AG09309 (cell line): ENCODE results near the gene OBSCN.

Source experiments
- DNase-seq: peaks from one replicate; pipeline ENCODE4 v3.0.0-alpha.2; 2010; ENCODE audit warnings: low read depth
- H3K4me3 ChIP-seq: 2 replicates; pipeline ENCODE4 v1.5.1; 2011; ENCODE audit warnings: mild to moderate bottlenecking, low read depth, low read length, moderate library complexity; ENCODE audit not compliant: control insufficient read depth
- TF ChIP-seq, protein P1 (sequence below): IDR thresholded peaks from 2 replicates; pipeline ENCODE4 v1.5.1; 2011; ENCODE audit warnings: mild to moderate bottlenecking, low read depth, low read length, inconsistent platforms; ENCODE audit not compliant: insufficient read depth, control insufficient read depth; ENCODE audit errors: missing control alignments

Gene OBSCN

DNA sequence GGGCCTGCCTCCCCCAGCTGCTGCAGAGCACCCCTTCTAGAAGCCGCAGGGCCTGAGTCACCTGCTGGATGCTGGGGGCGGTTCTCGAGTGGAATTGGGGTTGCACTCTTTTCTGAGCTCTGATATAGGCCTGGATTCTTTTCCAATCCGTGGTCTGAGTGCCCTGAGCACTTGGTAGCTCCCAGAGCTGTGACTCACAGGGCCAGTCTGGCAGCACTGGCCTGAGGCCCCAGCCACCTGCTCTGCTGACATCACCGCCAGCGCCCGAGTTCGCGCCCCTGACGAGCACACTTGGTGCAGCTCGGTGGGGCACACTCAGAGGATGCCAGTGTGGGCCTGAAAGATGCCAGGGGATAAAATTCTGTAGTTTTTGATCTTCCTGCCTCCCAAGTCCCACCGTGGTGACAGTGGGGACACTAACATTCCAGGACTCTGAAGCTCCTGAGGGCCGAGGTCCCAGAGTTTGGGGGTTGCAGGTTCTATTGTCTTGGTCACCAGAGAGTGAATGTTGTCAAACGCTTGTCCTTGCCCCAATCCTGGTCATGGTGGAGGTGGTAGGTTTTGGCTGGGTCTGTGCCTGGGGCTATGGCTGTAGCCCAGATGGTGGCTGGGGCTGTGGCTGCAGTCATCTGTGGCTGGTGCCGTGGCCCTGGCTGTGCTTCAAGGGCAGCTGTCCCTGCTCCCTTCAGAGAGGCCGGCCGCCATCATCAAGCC, 74.6 kb downstream of the OBSCN start:
- TF ChIP-seq, protein P1, sequence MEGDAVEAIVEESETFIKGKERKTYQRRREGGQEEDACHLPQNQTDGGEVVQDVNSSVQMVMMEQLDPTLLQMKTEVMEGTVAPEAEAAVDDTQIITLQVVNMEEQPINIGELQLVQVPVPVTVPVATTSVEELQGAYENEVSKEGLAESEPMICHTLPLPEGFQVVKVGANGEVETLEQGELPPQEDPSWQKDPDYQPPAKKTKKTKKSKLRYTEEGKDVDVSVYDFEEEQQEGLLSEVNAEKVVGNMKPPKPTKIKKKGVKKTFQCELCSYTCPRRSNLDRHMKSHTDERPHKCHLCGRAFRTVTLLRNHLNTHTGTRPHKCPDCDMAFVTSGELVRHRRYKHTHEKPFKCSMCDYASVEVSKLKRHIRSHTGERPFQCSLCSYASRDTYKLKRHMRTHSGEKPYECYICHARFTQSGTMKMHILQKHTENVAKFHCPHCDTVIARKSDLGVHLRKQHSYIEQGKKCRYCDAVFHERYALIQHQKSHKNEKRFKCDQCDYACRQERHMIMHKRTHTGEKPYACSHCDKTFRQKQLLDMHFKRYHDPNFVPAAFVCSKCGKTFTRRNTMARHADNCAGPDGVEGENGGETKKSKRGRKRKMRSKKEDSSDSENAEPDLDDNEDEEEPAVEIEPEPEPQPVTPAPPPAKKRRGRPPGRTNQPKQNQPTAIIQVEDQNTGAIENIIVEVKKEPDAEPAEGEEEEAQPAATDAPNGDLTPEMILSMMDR = no peak

DNA sequence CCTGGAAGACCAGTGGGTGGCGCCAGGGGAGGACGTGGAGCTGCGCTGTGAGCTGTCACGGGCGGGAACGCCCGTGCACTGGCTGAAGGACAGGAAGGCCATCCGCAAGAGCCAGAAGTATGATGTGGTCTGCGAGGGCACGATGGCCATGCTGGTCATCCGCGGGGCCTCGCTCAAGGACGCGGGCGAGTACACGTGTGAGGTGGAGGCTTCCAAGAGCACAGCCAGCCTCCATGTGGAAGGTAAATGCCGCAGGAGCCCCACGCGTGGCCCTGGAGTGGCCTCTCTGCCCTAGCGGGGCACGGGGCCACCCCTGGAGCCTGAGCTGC, 75.2 kb downstream of the OBSCN start:
- no peak overlapping the region for H3K4me3 ChIP-seq
- TF ChIP-seq, protein P1 = no peak
- DNase-seq = no peak

More for the DNA sequence above, 74.6 kb downstream of the OBSCN start:
- DNase-seq = no peak
- no peak overlapping the region for H3K4me3 ChIP-seq

DNA sequence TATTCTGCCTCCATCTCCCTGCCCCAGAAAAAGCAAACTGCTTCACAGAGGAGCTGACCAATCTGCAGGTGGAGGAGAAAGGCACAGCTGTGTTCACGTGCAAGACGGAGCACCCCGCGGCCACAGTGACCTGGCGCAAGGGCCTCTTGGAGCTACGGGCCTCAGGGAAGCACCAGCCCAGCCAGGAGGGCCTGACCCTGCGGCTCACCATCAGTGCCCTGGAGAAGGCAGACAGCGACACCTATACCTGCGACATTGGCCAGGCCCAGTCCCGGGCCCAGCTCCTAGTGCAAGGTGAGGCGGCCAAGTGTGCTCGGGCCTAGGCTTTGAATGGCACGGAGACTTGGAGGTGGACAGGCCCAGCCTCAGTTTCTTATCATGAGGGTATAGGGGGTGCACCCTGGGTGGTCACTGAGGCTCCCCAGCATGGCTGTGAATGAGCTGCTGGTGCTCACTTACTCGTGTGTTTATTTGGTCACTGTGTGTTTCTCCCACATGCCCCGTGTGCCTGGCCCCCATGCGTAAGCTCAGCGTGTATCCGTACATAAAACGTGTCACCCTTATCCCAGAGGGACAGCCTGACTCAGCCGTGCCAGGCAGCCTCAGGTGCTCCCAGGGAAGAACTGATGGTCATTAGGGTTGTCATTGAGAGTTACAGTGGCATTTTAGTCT, 75.8 kb downstream of the OBSCN start:
- H3K4me3 ChIP-seq = no peak overlapping the region
- no peak for DNase-seq
- TF ChIP-seq, protein P1 = no peak

DNA sequence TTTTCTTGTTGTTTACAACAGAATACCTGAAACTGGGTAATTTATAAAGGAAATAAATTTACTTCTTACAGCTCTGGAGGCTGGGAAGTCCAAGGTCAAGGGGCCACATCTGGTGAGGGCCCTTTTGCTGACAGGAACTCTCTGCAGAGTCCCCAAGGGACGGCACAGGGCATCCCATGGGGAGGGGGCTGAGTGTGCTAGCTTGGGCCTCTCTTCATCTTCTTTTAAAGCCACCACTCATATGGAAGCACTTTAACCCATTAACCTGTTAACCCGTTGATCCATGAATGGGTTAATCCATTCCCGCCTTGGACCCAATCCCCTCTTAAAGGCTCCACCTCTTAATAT, 76.3 kb downstream of the OBSCN start:
- no peak for DNase-seq

DNA sequence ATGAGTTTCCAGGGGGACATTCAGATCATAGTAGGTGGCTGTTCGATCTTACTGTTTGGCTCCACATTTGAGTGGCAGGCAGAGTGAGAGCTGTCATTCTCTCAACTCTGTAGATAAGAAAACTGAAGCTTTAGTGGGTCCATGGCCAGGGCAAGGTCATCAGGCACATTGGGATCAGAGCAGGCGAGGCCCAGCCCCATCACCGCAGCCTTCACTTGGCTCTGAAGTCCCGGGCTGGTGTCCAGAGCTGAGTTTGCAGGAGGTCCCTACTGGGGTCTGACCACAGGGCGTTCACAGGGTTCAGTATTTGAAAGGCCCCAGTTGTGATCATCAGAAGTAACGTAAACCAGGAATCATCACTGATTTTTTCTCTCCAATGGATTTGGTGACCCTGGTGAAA, 76.7 kb downstream of the OBSCN start:
- TF ChIP-seq, protein P1 = no peak

More for the DNA sequence above, 76.3 kb downstream of the OBSCN start:
- TF ChIP-seq, protein P1 = no peak
- no peak overlapping the region for H3K4me3 ChIP-seq

DNA sequence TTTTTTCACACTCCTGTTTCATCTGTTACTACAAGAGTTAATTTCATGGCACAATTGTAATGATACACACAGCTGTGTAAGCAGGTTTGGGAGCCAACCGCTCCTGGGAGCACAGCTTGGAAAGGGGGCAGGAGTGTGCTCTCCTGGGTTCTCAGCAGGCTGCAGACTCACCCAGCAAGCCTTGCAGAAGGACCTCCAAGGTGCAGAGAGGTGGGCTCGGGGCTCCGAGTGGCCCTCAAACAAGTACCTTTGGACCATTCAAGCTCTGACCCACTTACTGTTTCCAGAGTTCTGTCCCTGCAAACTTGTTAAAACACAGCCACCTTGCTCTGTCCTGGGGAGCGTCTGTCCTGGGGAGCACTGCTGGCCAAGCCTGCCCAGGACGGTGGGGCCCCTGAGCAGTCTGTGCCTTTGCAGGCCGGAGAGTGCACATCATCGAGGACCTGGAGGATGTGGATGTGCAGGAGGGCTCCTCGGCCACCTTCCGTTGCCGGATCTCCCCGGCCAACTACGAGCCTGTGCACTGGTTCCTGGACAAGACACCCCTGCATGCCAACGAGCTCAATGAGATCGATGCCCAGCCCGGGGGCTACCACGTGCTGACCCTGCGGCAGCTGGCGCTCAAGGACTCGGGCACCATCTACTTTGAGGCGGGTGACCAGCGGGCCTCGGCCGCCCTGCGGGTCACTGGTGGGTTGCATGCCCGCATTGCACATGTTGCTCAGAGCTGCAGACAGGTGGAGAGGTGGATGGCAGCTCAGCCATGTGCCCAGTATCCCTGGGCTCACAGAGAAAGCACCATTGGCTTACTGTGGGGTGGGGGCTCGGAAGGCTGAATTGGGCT, 78.0 kb downstream of the OBSCN start:
- DNase-seq = no peak
- no peak overlapping the region for H3K4me3 ChIP-seq
- TF ChIP-seq, protein P1 = no peak

More for the DNA sequence above, 76.7 kb downstream of the OBSCN start:
- no peak for DNase-seq
- H3K4me3 ChIP-seq = no peak overlapping the region
